AG09309 (cell line): ENCODE data around the gene ALOX15B.

Experiments used
- DNase-seq: peaks from one replicate; pipeline ENCODE4 v3.0.0-alpha.2; 2010; ENCODE audit warnings: low read depth
- H3K4me3 ChIP-seq: 2 replicates; pipeline ENCODE4 v1.5.1; 2011; ENCODE audit warnings: mild to moderate bottlenecking, low read depth, low read length, moderate library complexity; ENCODE audit not compliant: control insufficient read depth
- TF ChIP-seq, protein P1 (sequence below): IDR thresholded peaks from 2 replicates; pipeline ENCODE4 v1.5.1; 2011; ENCODE audit warnings: mild to moderate bottlenecking, low read depth, low read length, inconsistent platforms; ENCODE audit not compliant: insufficient read depth, control insufficient read depth; ENCODE audit errors: missing control alignments

ALOX15B gene

DNA sequence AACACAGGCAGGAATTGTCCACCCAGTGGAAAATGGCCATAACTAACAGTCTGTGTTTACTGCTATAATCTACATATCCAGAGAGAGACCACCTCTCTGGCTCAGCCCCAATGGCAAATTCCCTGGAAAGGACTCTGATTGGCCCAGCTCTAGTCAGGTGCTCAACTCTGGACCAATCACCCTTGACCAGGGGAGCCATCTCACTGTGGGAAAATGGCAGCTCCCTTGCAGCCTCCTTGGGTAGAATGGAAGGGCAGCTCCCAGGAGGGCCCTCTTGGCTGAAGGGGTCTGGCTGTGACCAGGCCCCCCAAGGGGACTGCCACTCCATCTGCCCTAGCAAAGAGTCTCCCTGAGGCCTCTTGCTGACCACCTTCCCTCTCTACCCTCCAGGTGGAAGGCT is 3.1 kb downstream of the ALOX15B start:
- H3K4me3 ChIP-seq = no peak overlapping the region
- TF ChIP-seq, protein P1, sequence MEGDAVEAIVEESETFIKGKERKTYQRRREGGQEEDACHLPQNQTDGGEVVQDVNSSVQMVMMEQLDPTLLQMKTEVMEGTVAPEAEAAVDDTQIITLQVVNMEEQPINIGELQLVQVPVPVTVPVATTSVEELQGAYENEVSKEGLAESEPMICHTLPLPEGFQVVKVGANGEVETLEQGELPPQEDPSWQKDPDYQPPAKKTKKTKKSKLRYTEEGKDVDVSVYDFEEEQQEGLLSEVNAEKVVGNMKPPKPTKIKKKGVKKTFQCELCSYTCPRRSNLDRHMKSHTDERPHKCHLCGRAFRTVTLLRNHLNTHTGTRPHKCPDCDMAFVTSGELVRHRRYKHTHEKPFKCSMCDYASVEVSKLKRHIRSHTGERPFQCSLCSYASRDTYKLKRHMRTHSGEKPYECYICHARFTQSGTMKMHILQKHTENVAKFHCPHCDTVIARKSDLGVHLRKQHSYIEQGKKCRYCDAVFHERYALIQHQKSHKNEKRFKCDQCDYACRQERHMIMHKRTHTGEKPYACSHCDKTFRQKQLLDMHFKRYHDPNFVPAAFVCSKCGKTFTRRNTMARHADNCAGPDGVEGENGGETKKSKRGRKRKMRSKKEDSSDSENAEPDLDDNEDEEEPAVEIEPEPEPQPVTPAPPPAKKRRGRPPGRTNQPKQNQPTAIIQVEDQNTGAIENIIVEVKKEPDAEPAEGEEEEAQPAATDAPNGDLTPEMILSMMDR = no peak
- no peak for DNase-seq

DNA sequence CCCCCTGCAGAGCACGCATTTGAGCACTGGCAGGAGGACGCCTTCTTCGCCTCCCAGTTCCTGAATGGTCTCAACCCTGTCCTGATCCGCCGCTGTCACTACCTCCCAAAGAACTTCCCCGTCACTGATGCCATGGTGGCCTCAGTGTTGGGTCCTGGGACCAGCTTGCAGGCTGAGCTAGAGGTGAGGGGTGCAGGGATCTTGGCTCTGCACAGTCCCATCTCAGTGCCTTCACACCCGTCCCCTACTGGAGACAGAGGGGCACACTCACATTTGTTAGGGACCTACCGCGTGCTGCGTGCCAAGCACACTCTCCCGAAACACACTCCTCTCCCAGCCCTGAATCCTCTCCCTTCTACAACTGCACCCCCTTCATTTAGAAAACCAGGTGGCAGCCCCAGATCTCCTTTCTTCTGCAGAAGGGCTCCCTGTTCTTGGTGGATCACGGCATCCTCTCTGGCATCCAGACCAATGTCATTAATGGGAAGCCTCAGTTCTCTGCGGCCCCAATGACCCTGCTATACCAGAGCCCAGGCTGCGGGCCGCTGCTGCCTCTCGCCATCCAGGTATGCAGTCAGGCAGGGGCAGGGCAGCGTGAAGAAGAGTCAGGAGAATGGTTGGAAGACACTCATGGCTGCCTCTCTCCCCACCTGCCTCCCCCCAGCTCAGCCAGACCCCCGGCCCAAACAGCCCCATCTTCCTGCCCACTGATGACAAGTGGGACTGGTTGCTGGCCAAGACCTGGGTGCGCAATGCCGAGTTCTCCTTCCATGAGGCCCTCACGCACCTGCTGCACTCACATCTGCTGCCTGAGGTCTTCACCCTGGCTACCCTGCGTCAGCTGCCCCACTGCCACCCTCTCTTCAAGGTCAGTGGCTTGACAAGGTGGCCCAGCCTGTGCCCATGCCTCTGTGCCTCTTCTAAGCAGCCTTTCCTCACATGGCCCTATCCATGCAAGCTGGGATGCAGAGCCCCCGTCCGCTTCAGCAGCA is 6.3 kb downstream of the ALOX15B start:
- TF ChIP-seq, protein P1 = no peak
- DNase-seq = no peak
- H3K4me3 ChIP-seq = no peak overlapping the region

DNA sequence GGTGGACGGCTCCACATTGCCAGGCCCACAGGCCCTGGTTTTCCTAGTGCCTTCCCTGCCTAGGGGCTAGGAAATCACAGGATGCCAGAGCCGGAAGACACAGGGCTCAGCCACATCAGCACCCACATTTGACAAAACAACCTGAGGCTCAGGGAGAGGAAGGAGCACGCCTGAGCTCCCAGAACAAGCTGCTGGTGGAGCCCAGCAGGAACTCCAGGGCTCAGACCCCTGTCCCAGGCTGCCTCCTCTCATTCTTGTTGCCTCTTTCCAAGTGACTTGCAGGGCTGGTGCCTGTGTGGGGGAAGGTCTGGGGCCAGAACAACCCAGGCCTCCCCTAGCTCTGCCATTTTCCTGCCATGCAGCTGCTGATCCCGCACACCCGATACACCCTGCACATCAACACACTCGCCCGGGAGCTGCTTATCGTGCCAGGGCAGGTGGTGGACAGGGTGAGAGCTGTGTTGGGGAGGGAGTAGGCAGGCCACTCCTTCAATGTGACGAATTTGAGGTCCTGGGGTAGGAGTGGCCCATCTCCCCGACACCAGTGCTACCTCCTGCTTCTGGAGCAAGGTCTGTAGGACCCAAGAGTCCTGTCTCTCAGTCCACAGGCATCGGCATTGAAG is 7.6 kb downstream of the ALOX15B start:
- no peak overlapping the region for H3K4me3 ChIP-seq
- DNase-seq = no peak
- TF ChIP-seq, protein P1 = no peak

DNA sequence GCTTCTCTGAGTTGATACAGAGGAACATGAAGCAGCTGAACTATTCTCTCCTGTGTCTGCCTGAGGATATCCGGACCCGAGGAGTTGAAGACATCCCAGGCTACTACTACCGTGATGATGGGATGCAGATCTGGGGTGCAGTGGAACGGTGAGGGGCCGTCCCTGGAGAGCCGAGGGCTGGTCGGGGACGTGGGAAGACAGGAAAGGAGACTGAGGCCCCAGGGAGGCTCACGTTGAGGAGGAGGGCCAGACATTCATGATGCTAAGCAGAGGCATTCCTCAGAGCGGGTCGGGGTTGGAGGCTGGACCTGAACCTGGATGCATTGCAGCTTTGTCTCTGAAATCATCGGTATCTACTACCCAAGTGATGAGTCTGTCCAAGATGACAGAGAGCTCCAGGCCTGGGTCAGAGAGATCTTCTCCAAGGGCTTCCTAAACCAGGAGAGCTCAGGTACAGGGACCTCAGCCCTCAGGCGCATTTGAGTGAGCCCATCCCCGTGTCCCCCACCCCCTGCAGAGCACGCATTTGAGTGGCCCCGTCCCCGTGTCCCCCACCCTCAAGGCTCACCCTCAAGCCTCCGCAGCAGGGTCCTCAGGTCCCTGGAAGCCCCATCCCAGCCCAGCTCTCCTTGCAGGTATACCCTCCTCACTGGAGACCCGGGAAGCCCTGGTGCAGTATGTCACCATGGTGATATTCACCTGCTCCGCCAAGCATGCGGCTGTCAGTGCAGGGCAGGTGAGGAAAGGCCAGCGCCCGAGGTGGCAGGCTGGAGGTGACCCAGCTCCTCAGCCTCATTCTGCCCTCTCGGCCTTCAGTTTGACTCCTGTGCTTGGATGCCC is 8.3 kb downstream of the ALOX15B start:
- TF ChIP-seq, protein P1 = no peak
- DNase-seq = no peak
- H3K4me3 ChIP-seq = no peak overlapping the region

DNA sequence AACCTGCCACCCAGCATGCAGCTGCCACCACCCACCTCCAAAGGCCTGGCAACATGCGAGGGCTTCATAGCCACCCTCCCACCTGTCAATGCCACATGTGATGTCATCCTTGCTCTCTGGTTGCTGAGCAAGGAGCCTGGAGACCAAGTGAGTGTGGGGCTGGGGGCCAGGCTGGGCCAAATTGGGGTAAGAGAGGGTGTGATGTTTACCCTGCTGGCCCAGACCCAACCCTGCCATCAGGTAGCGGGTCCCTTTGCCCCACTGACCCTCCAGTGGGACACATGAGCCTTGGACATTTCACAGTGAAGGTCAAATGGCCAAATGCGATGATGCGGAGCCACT is 8.9 kb downstream of the ALOX15B start:
- DNase-seq = no peak
- no peak overlapping the region for H3K4me3 ChIP-seq
- TF ChIP-seq, protein P1 = no peak

DNA sequence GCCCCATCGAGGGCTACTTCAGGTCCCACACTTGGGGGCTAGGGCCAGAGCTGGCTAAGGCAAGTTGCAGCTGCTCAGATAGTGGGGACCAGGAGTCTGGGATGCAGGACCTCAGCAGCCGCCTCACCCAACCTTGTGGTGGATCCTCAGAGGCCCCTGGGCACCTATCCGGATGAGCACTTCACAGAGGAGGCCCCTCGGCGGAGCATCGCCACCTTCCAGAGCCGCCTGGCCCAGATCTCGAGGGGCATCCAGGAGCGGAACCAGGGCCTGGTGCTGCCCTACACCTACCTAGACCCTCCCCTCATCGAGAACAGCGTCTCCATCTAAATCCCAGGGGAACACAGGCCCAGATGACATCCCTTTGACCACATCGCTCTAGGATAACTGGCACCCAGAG is 9.4 kb downstream of the ALOX15B start:
- no peak for DNase-seq
- TF ChIP-seq, protein P1 = no peak
- no peak overlapping the region for H3K4me3 ChIP-seq
